ENCODE measurements around the gene INPP5B. TPM values are rescaled to one million over a fixed set of nuclear protein-coding genes. Genes with fewer than 3 reads are reported as not detected.

INPP5B gene
- total and polyA plus RNA-seq, 9 of the 15 experiments (the other 6 are each of a cell fraction or from before 2014, with no cell fraction given), result 14.1 to 28.7 (median 20.9) TPM

GRCh38 chr1:37989361-37989930, 42.6 kb upstream of the INPP5B start (continued):
- no peak for TF ChIP-seq ZNF436 (CRISPR knock-in tag; IDR thresholded peaks at IDR 0.05)
- TF ChIP-seq GTF2E2 (tag; IDR thresholded peaks at IDR 0.05), result peak; percentile 40; the same call in 1 of the 2 replicates
- no peak for TF ChIP-seq CBX3 (IDR thresholded peaks at IDR 0.05; ENCODE audit: borderline replicate concordance in 1 of 2, low read length in 2 of 2)
- TF ChIP-seq, protein P1, sequence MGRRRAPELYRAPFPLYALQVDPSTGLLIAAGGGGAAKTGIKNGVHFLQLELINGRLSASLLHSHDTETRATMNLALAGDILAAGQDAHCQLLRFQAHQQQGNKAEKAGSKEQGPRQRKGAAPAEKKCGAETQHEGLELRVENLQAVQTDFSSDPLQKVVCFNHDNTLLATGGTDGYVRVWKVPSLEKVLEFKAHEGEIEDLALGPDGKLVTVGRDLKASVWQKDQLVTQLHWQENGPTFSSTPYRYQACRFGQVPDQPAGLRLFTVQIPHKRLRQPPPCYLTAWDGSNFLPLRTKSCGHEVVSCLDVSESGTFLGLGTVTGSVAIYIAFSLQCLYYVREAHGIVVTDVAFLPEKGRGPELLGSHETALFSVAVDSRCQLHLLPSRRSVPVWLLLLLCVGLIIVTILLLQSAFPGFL (CRISPR knock-in tag; IDR thresholded peaks at IDR 0.05), result 0 out of 2 replicates have a peak, but pooled peaks have one; percentile 36
- peak; percentile 75 for TF ChIP-seq CHD1 (IDR thresholded peaks at IDR 0.05; ENCODE audit: low read length)
- TF ChIP-seq IRF1 (CRISPR knock-in tag; IDR thresholded peaks at IDR 0.05; ENCODE audit: borderline replicate concordance), result peak; percentile 91; the same call in 1 of the 2 replicates
- no peak for TF ChIP-seq ATF3 (IDR thresholded peaks at IDR 0.05)
- TF ChIP-seq ATF3 (CRISPR knock-in tag; conservative IDR thresholded peaks at IDR 0.05), result 0 out of 2 replicates have a peak, but pooled peaks have one; percentile 12
- no peak for TF ChIP-seq ATF6 (CRISPR knock-in tag; IDR thresholded peaks at IDR 0.05)
- no peak for TF ChIP-seq HNRNPK (IDR thresholded peaks at IDR 0.05; ENCODE audit: low read depth, low read length, poor library complexity, severe bottlenecking)
- no peak for TF ChIP-seq ZSCAN32 (CRISPR knock-in tag; IDR thresholded peaks at IDR 0.05)
- no peak for TF ChIP-seq KLF6 (CRISPR knock-in tag; IDR thresholded peaks at IDR 0.05; ENCODE audit: borderline replicate concordance)
- TF ChIP-seq NR2C2 (CRISPR knock-in tag; IDR thresholded peaks at IDR 0.05), result no peak
- no peak for TF ChIP-seq NR2C2 (tag; IDR thresholded peaks at IDR 0.05)
- TF ChIP-seq ZNF224 (CRISPR knock-in tag; IDR thresholded peaks at IDR 0.05), result 0 out of 2 replicates have a peak, but pooled peaks have one; percentile 42
- no peak for TF ChIP-seq JUND (IDR thresholded peaks at IDR 0.05; ENCODE audit: borderline replicate concordance, low read depth, low read length)
- TF ChIP-seq JUND (tag; IDR thresholded peaks at IDR 0.05; ENCODE audit: borderline replicate concordance, low read depth, low read length), result 0 out of 3 replicates have a peak, but pooled peaks have one; percentile 10
- no peak for TF ChIP-seq PHF20 (IDR thresholded peaks at IDR 0.05; ENCODE audit: partially characterized antibody)
- no peak for TF ChIP-seq ZBTB26 (CRISPR knock-in tag; IDR thresholded peaks at IDR 0.05)
- peak; percentile 64; the same call in 1 of the 2 replicates for TF ChIP-seq ZNF830 (CRISPR knock-in tag; IDR thresholded peaks at IDR 0.05)
- 0 out of 2 replicates have a peak, but pooled peaks have one; percentile 89 for TF ChIP-seq PHB (CRISPR knock-in tag; IDR thresholded peaks at IDR 0.05)
- TF ChIP-seq TAF15 (IDR thresholded peaks at IDR 0.05; ENCODE audit: low read depth, low read length), result 0 out of 2 replicates have a peak, but pooled peaks have one; percentile 22
- TF ChIP-seq DNMT1 (IDR thresholded peaks at IDR 0.05), result peak; percentile 98; the same call in 1 of the 2 replicates

Data from K562 (cell line).